ENCODE measurements around the gene RNF135. TPM values are rescaled to one million over a fixed set of nuclear protein-coding genes. Genes with fewer than 3 reads are reported as not detected.

RNF135 gene
- total and polyA plus RNA-seq, 10 of the 15 experiments (the other 5 are each of a cell fraction or from before 2014, with no cell fraction given) = 12.7 to 28.0 (median 18.7) TPM

- no peak for FAIRE-seq
- BruUV-seq (replicated peaks) = no TSS peak
Observed at GRCh38 chr17:31013844-31014243, 43.0 kb downstream of the RNF135 start.

More at GRCh38 chr17:31013844-31014243, 43.0 kb downstream of the RNF135 start:
- ATAC-seq (no peak), DNase-seq (ENCODE audit: low read depth, low spot score) (no peak)
- no peak for TF ChIP-seq CHD1 (IDR thresholded peaks at IDR 0.05; ENCODE audit: low read depth, low read length)
- TF ChIP-seq SKIL (IDR thresholded peaks at IDR 0.05; ENCODE audit: low read depth, poor library complexity, severe bottlenecking) = no peak
- TF ChIP-seq YBX1 (IDR thresholded peaks at IDR 0.05) = no peak
- no peak for TF ChIP-seq FOS (IDR thresholded peaks at IDR 0.05; ENCODE audit: borderline replicate concordance, extremely low read depth, insufficient read length)
- TF ChIP-seq SMAD5 (IDR thresholded peaks at IDR 0.05; ENCODE audit: low read depth) = no peak
- TF ChIP-seq ZBTB40 (IDR thresholded peaks at IDR 0.05; ENCODE audit: borderline replicate concordance) = no peak
- TF ChIP-seq NR2C1 (IDR thresholded peaks at IDR 0.05) = no peak
- no peak for TF ChIP-seq POU2F2 (IDR thresholded peaks at IDR 0.05; ENCODE audit: borderline replicate concordance, low read depth, low read length)
- no peak for TF ChIP-seq USF1 (IDR thresholded peaks at IDR 0.05; ENCODE audit: borderline replicate concordance, extremely low read length, insufficient read depth, low read depth, low read length)
- no peak for TF ChIP-seq E4F1 (IDR thresholded peaks at IDR 0.05; ENCODE audit: borderline replicate concordance, partially characterized antibody)
- SMC1A ChIA-PET (ENCODE audit: uncharacterized antibody, unreplicated experiment) = interaction anchor here (5.8 kb wide), 1 partner anchor 202 kb away, joined by 80 read pairs; no protein-coding TSS in a partner anchor
- H3K4me3 ChIP-seq = no peak overlapping the region
- intact Hi-C loops (cut with micrococcal nuclease; ENCODE audit: unreplicated experiment) = loop anchor here (1.0 to 5.0 kb wide), 2 partner anchors 202 to 358 kb away; no protein-coding TSS in a partner anchor
- no peaks in the 10 kb centered on the region for H3K36me3 ChIP-seq (ENCODE audit: control insufficient read depth in 2 of 2, insufficient read depth in 2 of 2, low read length in 1 of 2)
- RAD21 ChIA-PET (ENCODE audit: unreplicated experiment) = interaction anchor here (2.1 to 5.8 kb wide), 3 partner anchors 196 to 359 kb away, joined by 6 to 58 read pairs (median 8); no protein-coding TSS in a partner anchor
- H4K20me1 ChIP-seq (ENCODE audit: control insufficient read depth, insufficient read depth) = no peaks in the 10 kb centered on the region
- H3K27ac ChIP-seq (ENCODE audit: control insufficient read depth, insufficient read depth) = no peak overlapping the region
- 82% methylated on average over 3 of the region's 3 CpGs for WGBS (ENCODE audit: insufficient coverage, insufficient replicate concordance, low lambda C conversion rate, missing lambda C conversion rate)
- no peak overlapping the region for H3K9ac ChIP-seq (ENCODE audit: control insufficient read depth, insufficient read depth, low read length)
- H3K9me3 ChIP-seq (replicated peaks; ENCODE audit: control insufficient read depth, insufficient read depth, low read length) = no peaks in the 10 kb centered on the region
- POLR2A ChIA-PET = no interaction called here
- in situ Hi-C loops (cut with MboI) = loop anchor here (5.0 kb wide), 1 partner anchor 203 kb away; no protein-coding TSS in a partner anchor
- no peaks in the 10 kb centered on the region for H3K79me2 ChIP-seq (ENCODE audit: control insufficient read depth, insufficient read depth, low read length)
- no peak overlapping the region for H2AFZ ChIP-seq (ENCODE audit: control insufficient read depth, low read depth, low read length)
- CTCF ChIA-PET = interaction anchor here (1.1 to 5.4 kb wide), 4 partner anchors 55 to 207 kb away, joined by 3 to 109 read pairs (median 8); no protein-coding TSS in a partner anchor
- no peaks in the 10 kb centered on the region for H3K27me3 ChIP-seq (replicated peaks in 1 of 2; ENCODE audit: control insufficient read depth in 2 of 2, insufficient read depth in 2 of 2, low read length in 1 of 2)
- H3K4me1 ChIP-seq (ENCODE audit: control insufficient read depth, insufficient read depth, low read length) = no peaks in the 10 kb centered on the region
- H3K4me2 ChIP-seq (ENCODE audit: control insufficient read depth, insufficient read depth) = no peak overlapping the region

Data from GM12878 (cell line).